ENCODE measurements around the gene KIF11.
"Not testable (repeated sequence)": the region's sequence is repeated elsewhere in the genome, so short reads cannot be mapped to it uniquely, and the experiment has no call there.

The KIF11 gene

GRCh38 chr10:92592761-92593618 is at the start of gene KIF11:
Gene KIF11, plus strand, starts transcription at chr10:92593130. Its CDS starts 246 bp downstream, at chr10:92593376.
- DNase-seq, result peak; percentile 97

- DNase-seq, result no peak
These were observed 48.6 kb upstream of the KIF11 start for GRCh38 chr10:92544296-92544695.

GRCh38 chr10:92545556-92545955 is 47.4 kb upstream of the KIF11 start:
- no peak for DNase-seq

DNA sequence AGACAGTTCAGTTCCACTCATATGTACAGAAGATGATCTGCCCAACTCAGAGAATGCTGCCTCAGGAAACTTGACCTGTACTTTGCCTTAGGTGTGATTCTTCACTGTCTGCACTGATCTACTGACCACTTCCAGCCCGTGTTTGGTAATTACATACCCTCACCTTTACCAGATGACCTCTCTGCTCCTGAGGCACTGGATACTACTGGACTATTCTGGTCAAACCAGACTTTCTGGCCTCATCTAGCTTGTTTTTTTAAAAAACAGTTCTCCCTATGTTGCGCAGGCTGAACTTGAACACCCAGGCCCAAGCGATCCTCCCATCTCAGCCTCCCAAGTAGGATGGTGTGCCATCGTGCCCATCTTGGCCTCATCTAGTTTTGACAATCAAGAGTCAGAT is 45.3 kb upstream of the KIF11 start:
- no peak for DNase-seq

- no peak for DNase-seq
These were observed 42.0 kb upstream of the KIF11 start for GRCh38 chr10:92550924-92551323.

GRCh38 chr10:92552310-92552709 is 40.6 kb upstream of the KIF11 start:
- DNase-seq, result no peak

- no peak for DNase-seq
These were observed 39.0 kb upstream of the KIF11 start for GRCh38 chr10:92553959-92554358.

- DNase-seq, result no peak
These were observed 33.9 kb upstream of the KIF11 start for GRCh38 chr10:92559046-92559445.

DNA sequence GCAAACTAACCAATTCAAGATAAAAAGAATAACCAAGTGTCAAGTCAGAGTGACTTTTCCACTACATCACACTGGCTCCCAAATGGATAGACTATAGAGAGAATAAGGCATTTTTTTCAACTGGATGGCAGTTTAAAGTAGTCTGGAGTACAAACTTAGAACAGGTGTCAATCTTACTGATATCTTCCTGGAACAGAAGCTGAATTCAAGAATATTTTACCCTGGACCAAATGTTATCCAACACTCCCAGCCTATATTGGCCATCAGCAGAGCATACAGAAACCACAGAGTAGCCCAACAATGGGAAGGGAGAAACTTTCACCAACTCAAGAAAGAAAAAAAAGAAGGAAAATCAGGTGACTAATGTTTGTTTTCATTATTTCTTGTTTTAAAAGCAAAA is 30.5 kb upstream of the KIF11 start:
- no peak for DNase-seq

- DNase-seq, result no peak
These were observed 24.9 kb upstream of the KIF11 start for GRCh38 chr10:92567952-92568600.

GRCh38 chr10:92569071-92569470 is 23.9 kb upstream of the KIF11 start:
- DNase-seq, result no peak

GRCh38 chr10:92569663-92570062 is 23.3 kb upstream of the KIF11 start:
- DNase-seq, result not testable (repeated sequence)

DNA sequence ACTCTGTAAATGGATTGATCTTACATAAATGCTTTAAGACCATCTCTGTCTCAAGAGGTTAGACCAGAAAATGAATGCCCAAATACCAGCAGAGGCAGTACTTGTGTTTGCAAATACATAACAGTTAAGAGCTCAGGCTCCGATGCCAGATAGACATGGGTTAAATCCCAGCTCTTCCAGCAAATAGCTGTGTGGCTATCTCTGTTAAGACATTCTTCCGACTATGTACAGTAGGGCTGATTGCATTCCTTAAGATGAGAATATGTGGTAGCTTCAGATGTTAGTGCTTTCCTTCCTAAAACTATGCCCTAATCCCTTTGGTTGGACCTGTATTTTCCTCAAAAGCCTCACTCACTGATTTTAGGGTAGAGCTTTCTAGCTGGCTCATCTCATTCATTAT is 21.3 kb upstream of the KIF11 start:
- no peak for DNase-seq

DNA sequence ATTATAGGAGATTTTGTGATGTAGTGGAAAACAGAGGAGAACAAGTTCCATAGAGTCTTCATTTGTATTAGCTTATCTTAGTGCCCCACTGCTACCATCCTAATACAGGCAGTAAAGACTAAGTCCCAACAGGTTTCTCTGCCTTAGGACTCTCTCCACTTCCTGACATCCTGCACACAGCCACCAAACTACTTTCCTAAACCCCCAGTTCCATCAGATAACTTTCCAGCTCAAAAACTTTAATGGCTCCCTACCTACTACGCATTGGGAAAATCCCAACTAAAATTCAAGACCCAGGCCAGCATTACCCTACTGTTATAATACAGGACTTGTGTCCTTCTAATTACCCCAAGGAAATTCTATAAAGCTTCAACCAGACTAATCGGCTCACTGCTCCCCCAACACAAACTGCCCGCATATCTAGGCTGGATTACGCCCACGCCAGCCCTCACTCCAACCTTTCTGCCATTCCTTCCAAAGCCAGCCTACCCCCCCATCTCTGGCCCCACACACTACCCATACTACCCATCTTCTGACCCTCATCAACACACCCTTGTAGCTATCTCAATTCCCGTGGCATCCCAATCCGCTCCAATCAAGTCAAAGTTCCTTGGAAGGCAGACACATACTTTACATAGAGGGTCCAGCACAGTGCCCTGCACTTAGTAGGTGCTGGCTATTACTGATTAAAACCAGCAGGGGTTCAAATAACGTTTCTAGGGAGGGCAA is 20.4 kb upstream of the KIF11 start:
- DNase-seq, result no peak

GRCh38 chr10:92573091-92573797 is 19.7 kb upstream of the KIF11 start:
- DNase-seq, result no peak

DNA sequence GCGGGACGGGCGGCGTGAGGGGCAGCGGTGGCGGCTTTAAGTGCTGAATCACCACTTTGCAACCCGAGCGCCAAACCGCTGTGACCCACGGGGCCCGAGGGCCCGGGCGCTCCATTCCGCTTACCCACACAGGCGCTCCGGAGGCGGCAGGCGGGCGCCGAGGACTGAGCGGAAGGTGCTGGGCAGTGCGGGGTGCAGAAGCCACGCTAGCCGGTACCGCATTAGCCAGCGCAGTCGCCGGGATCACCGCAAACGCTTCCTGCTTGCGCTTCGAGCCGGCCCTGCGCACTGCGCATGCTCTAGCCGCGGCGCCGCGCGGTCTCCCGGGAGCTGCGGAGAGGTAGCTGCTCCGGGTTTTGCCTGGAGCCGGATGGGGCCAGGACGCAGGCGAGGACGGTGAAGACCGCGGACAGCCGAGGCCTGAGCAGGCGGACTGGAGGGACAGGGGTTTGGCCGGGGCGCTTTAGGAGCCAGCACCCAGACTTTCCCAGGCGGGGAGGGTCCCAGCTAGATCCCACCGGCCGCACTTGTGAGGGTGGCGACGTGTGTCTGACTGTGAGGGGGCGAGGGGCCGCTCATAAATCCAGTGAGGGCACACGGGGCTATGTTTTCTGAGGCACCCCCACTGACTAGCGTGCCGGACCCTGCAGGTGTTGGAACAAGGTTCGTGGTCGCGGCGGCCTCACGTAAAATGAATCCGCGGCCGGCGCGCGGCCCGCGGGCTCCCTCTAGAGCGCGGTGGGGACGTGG is 19.0 kb upstream of the KIF11 start, which contains the start of gene IDE:
Gene IDE, minus strand, starts transcription at position 296 of the 750 bp plus-strand sequence. Its CDS starts 74 bp downstream, at position 222.
- DNase-seq, result peak; percentile 91

GRCh38 chr10:92574548-92575261 is 18.2 kb upstream of the KIF11 start:
- DNase-seq, result no peak

GRCh38 chr10:92575961-92576360 is 17.0 kb upstream of the KIF11 start:
- DNase-seq, result no peak

- DNase-seq, result not testable (repeated sequence)
These were observed 10.6 kb upstream of the KIF11 start for GRCh38 chr10:92582347-92582746.

- peak; percentile 49 for DNase-seq
These were observed 2.0 kb upstream of the KIF11 start for GRCh38 chr10:92590623-92591549.

Data from right forelimb (tissue), 1 donor.